NCI-H1930 (cell line): Measurements from ENCODE around the gene NUBP2.
"Not testable (repeated sequence)": the region's sequence is repeated elsewhere in the genome, so short reads cannot be mapped to it uniquely, and the experiment has no call there.

Source experiments
- DNase-seq, 2 experiments: peaks; one replicate each; lab custom pipeline; 2025; lab: John Stamatoyannopoulos, UW

The NUBP2 gene

DNA sequence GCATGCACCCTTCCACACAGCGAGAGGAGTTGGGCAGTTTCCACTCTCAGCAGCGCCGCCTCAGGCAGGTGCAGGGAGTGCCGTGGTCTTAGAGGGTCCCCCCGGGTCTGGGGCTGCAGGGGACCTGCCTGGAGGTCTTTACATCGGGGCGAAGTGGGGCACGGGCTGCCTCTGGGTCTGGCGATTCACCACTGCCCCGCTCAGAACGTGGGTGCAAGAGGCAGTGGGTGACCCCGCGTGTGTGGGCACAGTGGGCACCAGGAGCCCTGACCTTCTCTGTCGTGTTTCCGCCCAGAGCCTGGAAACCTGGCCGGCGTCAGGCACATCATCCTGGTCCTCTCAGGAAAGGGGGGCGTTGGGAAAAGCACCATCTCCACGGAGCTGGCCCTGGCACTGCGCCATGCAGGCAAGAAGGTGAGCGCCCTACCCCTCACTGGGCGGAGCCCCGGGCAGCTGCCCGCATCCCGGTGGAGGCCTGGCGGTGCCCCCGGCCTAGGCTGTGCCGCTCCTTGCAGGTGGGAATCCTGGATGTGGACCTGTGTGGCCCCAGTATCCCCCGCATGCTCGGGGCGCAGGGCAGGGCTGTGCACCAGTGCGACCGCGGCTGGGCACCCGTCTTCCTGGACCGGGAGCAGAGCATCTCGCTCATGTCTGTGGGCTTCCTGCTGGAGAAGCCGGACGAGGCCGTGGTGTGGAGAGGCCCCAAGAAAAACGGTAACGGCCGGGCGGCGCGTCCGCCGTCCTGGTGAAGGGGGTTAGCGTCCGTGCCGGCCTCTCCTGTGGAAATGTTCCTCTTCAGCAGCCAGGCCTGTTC, 3.7 kb downstream of the NUBP2 start:
- no peak for DNase-seq

DNA sequence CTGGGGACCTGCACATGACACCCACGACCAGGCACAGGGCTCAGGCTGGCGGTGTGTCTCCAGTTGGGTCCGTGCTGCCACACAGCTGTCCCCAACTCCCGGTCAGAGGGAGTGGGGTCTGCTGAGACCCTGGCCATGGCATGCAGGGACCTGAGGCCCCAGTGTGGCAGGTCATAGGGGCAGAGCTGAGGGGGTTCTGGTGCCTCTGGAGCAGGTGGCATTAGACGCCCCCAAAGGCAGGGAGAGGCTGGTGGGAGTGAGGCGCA, 4.2 kb downstream of the NUBP2 start:
- no peak for DNase-seq

DNA sequence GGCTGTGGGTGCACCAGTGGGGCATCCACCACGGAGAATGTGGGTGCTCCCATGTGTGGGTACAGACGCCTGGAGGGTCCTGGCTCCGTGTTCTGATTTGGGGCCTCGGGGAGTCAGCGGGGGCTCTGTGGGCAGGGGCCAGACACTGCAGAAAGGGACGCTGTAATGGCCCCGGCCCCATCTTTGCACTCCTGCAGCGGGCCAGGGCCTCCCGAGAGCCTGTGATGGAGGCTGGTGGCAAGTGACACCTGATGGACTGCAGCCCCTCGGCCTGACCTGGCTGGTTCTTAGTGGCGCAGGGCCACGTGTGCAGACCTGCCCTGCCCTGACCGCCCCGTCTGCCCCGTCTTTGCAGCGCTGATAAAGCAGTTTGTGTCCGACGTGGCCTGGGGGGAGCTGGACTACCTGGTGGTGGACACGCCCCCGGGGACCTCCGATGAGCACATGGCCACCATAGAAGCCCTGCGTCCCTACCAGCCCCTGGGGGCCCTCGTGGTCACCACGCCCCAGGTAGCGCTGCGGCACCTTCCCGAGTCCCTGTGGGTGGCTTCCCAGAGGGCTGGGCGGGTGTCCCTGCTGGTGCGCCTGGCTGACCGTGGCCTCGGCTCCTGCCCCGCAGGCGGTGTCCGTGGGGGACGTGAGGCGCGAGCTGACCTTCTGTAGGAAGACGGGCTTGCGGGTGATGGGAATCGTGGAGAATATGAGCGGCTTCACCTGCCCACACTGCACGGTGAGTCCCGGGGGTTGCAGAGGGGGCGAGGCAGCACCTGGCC, 4.7 kb downstream of the NUBP2 start:
- no peak for DNase-seq

DNA sequence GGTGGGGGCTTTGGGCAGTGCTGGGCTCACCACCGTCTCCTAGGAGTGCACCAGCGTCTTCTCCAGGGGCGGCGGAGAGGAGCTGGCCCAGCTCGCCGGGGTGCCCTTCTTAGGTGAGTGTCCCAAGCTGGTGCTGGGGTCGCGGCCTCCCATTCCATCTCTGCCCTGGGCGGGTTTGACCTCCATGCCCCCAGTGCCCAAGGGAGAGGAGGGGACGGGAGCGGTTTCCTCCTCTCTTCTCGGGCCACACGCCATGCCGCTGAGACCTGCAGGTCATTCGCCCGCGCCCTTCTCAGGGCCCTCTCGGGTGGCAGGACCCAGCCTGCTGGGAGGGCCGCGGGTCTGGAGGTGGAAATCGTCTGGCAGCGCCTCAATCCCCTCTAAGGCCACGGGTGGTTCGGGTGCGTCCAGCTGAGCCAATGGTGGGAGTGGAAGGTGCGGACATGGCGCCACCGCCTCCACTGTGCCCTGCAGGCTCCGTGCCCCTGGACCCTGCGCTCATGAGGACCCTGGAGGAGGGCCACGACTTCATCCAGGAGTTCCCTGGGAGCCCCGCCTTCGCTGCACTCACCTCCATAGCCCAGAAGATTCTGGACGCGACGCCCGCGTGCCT, 5.4 kb downstream of the NUBP2 start:
- no peak for DNase-seq

DNA sequence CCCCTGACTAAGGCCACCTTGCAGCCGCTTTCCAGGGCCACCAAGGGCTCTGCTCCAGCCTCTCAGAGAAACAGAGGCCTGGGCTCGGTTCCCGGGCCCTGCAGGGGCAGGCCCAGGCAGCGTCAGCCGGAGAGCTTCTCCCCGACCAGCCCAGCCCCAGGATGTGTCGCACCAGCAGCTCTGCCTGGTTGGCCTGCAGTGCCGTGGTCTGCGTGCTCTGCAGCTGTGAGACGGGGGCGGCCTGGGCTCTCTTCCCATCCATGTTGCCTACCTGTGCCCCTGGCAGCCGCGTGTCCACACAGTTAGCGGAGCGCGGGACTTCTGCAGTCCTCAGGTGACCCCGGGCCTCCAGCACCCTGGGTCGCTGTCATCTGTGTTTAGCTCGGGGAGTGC, 5.9 kb downstream of the NUBP2 start:
- no peak for DNase-seq

DNA sequence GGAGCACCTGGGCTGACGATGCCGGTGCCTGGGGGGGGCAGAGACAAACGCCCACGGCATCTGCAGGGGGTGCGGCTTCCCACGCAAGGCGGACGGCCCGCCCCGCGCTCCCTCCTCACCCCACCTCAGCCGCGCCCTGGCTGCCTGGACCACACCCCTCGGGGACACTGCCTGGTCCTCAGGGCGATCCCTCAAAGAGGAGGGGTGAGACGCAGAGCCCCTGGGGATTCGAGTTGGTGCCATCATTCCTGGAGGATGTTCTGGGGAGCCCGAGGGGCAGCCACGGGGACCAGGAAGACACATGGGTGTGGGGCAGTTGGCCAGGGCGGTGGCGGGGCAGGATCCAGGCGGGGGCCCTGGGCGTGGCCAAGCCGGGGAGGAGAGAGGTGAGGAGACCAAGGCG, 6.9 kb downstream of the NUBP2 start:
- DNase-seq: no peak

DNA sequence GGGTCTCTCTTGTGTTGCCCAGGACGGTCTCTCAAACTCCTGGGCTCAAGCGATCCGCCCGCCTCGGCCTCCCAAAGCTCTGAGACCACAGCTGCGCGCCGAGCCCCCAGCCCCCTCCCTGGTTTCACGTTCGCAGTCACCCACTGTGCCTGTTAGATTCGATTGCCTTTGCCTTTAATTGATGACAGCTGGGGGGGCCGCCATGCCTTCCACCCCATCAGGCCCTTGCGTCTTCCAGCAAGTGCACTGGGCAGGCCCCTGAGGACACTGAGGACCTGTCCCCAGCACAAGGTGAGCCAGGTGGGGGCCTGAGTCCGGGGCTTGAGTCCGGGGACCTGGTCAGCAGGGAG, 7.5 kb downstream of the NUBP2 start:
- no peak for DNase-seq

DNA sequence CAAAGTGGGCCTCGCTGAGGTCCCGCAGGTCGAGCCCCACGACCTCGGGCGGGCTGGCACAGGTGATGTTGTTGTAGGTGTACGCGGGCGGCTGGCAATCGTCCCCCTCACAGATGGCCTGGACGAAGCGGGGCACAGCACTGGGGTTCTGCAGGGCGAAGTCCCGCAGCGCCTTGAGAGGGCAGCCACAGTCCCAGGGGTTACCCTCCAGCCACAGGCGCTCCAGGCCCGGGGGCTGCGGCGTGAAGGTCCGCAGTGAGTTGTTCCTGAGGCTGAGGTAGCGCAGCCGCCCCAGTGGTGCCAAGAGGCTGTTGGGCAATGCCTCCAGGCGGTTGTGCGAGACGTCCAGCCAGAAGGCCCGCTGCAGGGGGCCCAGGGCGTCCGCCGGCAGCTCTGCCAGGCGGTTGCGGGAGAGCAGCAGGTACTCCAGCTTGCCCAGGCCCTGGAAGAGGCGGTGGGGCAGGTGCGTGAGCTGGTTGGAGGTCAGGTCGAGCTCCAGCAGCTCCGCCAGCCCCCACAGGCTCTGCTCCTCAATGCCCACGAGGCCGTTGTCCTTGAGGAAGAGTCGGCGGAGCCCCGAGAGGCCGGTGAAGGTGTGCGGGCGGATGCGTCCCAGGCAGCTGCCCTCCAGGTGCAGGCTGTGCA, 8.0 kb downstream of the NUBP2 start:
- no peak for DNase-seq

DNA sequence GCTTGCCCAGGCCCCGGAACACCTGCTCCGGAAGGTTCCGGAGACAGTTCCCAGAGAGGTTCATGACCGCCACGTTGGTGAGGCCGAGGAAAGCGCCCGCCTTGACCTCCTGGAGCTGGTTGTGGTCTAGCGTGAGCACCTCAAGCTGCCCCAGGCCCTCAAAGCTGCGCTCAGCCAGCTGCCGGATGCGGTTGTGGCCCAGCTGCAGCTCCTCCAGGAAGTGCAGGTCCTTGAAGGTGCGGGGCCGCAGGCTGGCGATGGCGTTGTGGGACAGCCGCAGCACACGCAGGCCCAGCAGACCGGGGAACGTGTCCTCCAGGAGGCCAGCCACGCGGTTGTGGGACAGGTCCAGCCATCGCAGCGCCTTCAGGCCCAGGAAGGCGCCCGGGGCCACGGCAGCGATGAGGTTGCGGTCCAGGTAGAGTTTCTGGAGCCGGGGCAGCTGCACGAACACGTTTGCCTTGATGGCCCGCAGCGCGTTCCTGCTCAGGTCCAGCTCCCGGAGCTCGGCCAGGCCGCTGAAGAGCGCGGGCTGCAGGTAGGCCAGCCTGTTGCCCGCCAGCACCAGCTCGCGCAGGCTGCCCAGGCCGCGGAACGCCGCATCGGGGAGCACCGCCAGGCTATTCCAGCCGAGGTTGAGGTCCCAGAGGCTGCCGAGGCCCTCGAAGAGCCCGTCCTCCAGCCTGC, 8.6 kb downstream of the NUBP2 start:
- DNase-seq: no peak

DNA sequence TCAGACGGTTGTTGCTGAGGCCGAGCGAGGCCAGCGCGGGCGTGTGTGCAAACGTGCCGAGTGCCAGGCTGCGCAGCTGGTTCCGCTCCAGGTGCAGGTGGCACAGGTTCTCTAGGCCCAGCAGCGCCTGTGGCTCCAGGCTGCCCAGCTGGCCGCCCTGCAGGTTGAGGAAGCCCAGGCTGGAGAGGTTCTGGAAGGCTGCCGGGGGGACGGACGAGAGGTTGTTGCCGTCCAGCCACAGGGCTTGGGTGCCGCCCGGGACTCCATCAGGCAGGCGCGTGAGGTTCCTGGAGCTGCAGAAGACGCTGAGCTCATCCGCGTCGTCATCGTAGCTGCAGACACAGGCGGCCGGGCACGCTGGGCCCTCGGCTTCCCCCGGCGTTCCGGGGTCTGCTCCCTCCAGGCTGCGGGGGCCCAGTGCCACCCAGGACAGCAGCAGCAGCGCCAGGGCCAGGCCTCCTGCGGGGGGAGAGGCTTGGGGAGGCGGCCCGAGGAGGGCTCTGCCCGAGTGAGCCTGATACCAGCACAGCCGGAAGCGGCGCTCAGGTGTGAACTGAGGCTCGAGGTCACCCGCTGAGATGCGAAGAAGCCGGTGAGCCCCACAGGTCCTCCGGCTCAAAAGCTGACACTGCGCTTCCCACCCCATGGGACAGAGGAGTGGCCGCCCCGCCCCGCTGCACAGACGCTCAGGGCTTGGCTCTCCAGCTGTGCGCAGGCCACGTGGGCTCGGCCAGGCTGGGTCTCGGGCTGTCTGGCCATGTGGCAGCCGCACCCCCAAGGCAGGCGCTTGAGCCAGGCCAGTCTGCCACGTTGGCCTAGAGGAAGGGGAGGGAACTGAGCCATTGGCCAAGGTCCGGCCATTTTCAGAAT, 9.4 kb downstream of the NUBP2 start:
- DNase-seq: no peak

DNA sequence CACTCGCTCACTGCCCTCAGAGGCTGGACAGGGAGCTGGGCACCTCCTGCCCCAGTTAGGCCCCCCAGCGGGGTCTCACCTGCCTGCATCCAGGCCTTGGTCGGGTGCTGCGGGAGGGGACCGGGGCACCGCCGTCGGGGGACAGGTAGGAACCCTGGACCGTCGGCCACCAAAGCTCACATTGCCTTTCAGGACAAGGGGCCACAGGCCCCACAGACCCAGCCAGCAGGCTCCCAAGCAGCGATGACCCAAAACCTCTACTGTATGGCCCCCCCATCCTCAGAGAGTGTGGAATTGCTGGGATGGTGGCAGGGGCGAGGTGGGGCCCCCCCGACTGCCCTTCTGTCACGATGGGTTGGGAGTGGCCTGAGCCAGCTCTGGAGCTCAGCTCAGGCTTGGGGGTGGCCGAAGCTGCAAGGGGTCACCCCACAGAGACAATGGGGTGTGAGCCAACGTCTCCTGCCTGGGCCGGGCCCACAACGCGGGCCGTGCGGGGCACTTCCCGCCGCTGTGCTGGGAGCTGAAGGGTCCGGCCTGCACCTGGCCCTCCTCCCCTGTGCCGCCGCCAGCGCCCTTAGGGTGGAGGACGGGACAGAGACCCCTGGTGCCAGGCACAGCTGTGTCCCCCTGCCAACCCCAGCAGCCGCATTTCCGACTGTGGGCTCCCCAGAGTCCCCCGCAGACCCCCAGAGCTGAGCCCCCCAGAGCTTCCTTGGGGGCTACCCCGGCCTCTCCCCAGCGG, 10.2 kb downstream of the NUBP2 start:
- DNase-seq: no peak

DNA sequence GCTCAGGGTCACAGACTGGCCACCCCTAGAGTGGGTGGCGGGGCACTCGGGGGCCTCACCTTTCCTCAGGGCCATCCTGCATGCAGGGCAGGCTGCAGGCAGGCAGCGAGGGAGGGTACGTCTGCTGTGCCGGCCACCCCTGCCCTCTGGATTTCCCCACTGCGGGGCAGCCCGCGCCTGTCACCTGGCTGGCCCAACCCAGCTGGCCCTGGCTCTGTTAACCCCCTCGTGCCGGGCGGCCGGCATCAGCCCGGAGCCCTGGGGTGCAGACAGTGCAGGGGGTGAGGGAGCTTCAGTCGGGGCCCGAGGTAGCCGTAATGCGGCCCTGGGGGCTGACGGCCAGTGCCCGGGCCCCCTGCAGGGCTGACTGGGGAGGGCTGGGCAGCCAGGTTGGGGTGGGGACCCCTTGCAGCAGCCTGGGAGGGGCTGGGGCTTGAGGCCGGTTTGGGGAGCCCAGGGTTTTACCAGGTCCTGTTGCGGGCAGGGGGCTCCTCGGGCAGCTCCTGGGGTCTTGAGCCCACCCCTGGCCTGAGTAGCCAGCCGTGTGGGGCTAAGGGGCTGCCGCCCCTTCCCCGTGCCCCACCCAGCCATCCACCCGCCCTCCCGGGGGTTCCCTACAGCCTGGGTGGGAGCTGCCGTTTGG, 10.9 kb downstream of the NUBP2 start, which contains the start of gene IGFALS:
Gene IGFALS (minus strand): TSS at position 128 of the 643 bp plus-strand sequence. CDS start 53 bp downstream, at position 75.
- DNase-seq: no peak

DNA sequence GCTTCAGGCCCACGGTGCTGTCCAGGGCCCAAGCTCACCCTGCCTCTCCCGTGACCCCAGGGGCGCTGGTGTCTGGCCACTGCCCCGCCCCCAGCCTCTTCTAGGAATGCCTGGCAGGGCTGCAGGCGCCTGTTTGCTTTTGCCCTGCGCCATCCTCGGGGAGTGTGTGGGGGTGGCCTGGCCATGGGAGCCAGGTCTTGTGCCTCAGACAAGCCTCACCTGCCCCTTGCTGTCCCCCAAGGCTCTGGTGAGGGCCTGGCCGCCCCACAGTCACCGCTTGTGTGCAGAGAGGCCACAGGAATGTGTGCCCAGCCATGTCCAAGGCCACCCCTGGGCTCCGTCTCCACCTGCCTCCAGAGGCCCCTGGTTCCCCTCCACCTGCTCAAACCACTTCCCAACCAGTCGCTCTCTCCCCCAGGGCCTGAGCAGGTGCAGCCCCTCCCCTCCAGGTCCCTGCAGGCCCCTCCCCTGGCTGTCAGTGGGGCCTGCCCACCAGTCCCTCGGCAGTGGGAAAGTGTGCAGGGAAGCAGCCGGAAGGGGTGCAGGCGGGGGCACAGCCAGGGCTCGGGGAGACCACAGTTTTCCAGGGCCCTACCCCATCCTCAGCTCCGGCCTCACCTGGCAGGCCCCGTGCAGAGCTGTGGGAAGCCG, 11.6 kb downstream of the NUBP2 start:
- DNase-seq: no peak

DNA sequence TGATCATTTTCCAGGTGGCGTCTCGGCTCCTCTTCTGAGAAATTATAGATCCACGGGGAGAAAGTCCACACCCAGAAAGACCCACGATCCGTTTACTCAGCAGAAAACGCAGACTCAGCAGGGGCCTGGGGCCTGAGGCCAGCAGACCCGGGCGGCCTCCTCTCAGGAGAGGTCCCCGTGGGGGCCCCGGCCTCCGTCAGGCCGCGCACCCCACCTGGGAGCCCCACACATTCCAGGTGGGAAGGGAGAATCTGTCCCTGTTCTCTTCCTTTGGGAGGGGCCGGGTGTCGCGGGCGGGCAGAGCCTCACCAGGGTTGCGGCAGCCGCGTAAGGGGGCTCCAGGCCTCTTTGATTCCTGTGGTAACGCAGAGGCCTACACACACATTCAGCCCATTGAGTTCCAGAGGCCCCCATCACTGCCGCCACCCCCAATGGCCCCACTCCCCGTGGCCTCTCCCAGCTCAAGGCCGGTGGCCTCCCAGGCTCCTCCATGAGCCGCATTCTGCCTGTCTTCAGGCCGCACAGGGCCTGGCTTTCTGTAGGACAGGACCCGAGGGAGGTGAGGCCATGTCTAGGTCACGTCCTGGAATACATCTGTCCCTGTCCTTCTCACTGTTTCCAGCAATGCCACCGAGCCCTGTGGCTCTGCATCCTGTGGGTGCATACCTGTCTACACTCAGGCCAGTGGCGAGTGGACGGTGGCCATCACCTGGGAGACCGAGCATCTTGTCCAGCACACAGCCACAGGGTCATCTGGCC, 12.3 kb downstream of the NUBP2 start:
- DNase-seq: no peak

DNA sequence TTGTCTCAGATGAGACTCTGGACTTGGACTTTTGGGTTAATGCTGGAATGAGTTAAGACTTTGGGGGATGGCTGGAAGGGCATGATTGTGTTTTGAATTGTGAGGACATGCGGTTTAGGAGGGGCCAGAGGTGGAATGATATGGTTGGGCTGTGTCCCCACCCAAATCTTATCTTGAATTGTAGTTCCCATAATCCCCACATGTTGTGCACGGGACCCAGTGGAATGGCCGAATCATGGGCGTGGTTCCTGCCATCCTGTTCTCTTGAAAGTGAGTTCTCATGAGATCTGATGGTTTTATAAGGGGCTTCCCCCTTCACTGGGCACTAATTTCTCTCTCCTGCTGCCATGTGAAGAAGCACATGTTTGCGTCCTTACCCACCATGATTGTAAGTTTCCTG, 16.5 kb downstream of the NUBP2 start:
- not testable (repeated sequence) for DNase-seq

DNA sequence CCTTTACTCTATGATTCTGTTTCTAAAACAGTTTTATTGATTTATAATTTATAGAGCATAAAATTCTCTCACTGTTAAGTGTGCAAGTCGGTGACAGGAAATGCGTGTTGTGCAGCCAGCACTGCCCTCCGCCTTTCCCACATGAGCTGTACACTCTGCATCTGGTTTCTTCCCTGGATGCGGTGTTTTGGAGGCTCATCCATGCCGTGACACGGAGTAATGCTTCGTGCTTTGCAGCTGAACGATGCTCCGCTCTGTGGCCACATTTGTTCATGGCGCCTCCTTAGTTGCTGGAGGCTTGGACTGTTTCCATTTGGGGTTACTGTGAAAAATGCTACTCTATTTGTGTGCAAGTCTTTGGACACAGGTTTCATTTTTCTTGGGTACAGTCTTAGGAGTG, 17.9 kb downstream of the NUBP2 start:
- DNase-seq: no peak

DNA sequence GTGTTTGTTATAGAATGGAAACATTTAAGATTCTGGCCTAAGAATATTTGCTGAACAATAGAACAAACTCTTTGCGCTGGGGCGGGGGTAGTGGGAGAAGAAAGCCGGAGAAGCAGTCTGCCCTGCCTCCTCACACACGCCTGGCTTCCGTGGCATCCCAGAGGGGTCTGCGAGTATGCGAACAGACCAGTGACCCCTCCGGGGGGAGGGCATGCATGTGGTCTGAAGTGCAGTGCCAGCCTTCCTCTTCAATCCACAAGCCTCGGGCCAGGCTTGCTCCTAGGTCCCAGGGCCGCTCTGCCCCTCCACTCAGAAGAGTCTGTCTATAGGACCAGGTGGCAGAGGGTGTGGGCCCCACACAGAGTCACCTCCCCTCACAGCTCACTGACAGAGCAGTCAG, 24.9 kb downstream of the NUBP2 start:
- no peak for DNase-seq

DNA sequence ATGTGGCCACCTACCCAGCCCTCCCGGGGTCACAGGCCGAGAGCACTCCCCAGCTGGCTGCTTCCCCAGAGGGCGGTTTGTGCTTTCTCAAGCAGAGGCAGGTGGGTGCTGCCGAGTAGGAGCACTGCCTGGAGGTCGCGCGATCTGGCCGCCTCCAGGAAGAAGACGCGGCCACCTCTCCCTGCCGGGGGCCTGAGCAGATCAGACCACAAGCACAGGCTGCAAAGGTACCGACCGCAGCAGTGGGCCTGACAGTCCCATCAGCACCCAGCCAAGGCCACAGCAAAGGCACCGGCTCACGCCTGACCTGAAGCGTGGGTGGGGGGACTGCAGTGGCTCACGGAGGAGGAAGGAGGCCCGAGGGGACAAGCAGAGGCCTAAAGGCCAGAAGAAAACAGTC, 25.9 kb downstream of the NUBP2 start:
- DNase-seq: no peak
